ENCODE data around the gene XRCC2. TPM values are rescaled to one million over a fixed set of nuclear protein-coding genes. Genes with fewer than 3 reads are reported as not detected.
"Not testable (repeated sequence)": the region's sequence is repeated elsewhere in the genome, so short reads cannot be mapped to it uniquely, and the experiment has no call there.

XRCC2 gene
- 0.46 TPM for total RNA-seq
- long read RNA-seq = 0 reads

DNA sequence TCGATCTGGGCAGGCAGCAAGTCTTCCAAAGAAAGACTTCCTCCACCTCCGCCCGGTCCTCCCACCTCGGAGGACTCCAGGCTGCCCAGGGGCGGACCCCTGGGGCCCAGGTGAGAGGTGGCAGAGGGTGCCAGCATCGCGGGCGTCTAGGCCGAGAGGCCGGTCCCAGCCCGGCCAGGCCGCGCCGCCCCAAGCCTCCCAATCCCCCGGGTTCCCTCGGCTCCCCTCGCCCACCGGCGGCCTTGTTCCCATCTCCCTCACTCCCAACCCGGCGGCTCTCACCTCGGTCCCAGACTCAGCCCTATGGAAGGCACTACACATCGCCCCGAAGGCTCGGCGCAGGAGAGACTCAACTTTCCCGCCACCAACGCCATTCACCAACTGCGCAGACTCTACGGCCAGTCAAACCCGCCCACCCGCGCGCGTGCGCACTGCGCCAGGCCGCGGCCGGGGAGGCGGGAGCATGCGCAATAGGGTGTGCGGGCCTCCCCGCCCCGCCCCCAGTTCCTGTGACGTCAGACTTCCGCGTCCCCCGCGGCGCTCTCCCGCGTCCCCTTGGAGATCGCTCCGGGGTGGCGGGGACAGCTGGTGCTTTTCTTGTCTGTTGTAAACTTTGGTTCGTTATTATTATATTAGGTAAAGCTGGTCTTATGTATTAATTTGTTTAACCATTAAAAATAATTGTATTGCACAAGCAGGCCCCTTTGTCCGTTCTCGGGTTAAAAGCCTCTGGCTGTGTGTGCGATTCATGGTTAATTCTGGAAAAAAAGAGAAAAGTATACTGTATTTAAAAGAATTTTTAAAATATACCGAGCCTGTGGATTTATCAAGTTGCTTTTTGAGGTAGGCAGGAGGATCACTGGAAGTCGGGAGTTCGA is at the start of gene XRCC2:
TSS of gene XRCC2 (minus strand) at position 383 of the 878 bp plus-strand sequence. CDS start at position 321, 62 bp downstream.
- H3K9me3 ChIP-seq = no peaks in the 10 kb centered on the region
- TF ChIP-seq, protein P1, sequence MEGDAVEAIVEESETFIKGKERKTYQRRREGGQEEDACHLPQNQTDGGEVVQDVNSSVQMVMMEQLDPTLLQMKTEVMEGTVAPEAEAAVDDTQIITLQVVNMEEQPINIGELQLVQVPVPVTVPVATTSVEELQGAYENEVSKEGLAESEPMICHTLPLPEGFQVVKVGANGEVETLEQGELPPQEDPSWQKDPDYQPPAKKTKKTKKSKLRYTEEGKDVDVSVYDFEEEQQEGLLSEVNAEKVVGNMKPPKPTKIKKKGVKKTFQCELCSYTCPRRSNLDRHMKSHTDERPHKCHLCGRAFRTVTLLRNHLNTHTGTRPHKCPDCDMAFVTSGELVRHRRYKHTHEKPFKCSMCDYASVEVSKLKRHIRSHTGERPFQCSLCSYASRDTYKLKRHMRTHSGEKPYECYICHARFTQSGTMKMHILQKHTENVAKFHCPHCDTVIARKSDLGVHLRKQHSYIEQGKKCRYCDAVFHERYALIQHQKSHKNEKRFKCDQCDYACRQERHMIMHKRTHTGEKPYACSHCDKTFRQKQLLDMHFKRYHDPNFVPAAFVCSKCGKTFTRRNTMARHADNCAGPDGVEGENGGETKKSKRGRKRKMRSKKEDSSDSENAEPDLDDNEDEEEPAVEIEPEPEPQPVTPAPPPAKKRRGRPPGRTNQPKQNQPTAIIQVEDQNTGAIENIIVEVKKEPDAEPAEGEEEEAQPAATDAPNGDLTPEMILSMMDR (IDR thresholded peaks at IDR 0.05) = no peak
- peak; percentile 95 for DNase-seq
- peak; percentile 97 for ATAC-seq
- H3K4me3 ChIP-seq = peak within 1 kb of the TSS; percentile 74
- no peaks in the 10 kb centered on the region for H3K36me3 ChIP-seq
- H3K4me1 ChIP-seq = peaks cover 11% of the 10 kb centered on the region
- no peaks in the 10 kb centered on the region for H3K27me3 ChIP-seq
- H3K27ac ChIP-seq = peak within 1 kb of the TSS; percentile 91
- intact Hi-C loops (cut with DNase I) = no loop called here

DNA sequence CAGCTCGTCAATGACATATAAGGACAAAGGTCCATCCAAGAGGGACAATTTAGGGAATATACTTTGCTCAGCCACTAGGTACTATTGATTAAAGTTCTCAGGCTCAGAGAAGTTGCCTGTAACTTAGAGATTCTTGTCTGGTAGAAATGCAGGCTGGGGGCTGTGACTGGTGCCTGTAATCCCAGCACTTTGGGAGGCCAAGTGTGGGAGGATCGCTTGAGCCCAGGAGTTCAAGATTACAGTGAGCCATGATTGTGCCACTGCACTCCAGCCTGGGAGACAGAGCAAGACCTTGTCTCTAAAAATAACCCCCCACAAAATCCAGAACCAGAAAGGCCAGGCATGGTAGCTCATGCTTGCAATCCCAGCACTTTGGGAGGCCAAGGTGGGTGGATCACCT is 47.4 kb upstream of the XRCC2 start:
- no peaks in the 10 kb centered on the region for H3K4me1 ChIP-seq
- ATAC-seq = no peak
- intact Hi-C loops (cut with DNase I) = no loop called here
- H3K36me3 ChIP-seq = no peaks in the 10 kb centered on the region
- peak; percentile 5 for DNase-seq
- TF ChIP-seq, protein P1 (IDR thresholded peaks at IDR 0.05) = no peak
- no peaks in the 10 kb centered on the region for H3K27me3 ChIP-seq
- H3K27ac ChIP-seq = no peak overlapping the region
- H3K9me3 ChIP-seq = no peaks in the 10 kb centered on the region
- H3K4me3 ChIP-seq = no peak overlapping the region

DNA sequence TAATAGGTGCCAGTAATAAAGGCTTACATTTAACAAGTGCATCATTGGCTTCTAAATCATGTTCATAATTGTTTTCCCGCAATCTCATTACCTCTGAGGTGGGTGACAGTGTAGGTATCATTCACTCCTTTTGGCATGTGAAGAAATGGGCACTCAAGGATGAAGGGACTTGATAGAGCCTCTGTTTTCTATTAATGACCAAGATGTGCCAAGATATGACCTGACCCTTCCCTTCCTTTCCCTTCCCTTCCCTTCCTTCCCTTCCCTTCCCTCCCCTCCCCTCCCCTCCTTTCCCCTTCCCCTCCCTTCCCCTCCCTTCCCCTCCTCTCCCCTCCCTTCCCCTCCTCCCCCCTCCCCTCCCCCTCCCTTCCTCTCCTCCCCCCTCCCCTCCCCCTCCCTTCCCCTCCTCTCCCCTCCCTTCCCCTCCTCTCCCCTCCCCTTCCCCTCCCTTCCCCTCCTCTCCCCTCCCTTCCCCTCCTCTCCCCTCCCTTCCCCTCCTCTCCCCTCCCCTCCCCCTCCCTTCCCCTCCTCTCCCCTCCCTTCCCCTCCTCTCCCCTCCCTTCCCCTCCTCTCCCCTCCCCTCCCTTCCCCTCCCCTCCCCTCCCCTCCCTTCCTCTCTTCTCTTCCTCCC is 36.6 kb upstream of the XRCC2 start:
- H3K27me3 ChIP-seq; ATAC-seq; H3K9me3 ChIP-seq; intact Hi-C loops (cut with DNase I); H3K36me3 ChIP-seq; H3K4me3 ChIP-seq; H3K4me1 ChIP-seq; H3K27ac ChIP-seq; DNase-seq: not testable (repeated sequence)

DNA sequence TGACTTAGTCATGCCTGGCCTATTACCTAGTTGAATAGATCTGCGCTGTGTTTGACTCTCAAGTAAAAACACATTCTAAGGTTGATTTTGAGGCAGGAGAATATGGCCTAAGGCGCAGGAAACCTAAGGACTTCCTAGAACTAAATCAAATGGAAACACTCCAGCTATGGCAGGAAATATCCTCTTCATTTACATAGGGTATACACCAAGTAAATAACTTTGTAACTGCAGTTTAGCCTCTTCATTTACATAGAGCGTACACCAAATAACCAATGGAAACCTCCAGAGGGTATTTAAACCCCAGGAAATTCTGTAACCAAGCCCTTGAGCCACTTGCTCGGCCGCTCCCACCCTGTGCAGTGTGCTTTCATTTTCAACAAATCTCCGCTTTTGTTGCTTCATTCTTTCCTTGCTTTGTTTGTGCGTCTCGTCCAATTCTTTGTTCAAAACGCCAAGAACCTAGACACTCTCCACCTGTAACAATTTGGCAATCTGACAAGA is 35.6 kb upstream of the XRCC2 start:
- intact Hi-C loops (cut with DNase I) = no loop called here

DNA sequence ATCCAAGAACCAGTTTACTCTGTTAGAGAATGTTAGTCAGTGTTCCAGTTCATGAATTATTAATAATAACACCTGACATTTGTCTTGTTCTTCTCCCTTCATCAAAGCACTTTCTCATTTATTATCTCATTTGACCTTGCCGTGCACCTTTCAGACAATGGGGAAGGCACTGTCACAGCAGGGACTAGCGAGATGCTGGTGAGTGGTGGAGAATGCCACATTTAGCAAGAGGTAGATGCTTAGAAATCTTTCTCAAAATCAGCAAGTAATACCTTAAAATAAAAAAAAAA is 34.2 kb upstream of the XRCC2 start:
- TF ChIP-seq, protein P1 (IDR thresholded peaks at IDR 0.05) = no peak
- no peaks in the 10 kb centered on the region for H3K27me3 ChIP-seq
- intact Hi-C loops (cut with DNase I) = no loop called here
- no peak overlapping the region for H3K4me3 ChIP-seq
- H3K4me1 ChIP-seq = no peaks in the 10 kb centered on the region
- ATAC-seq (no peak), DNase-seq (no peak)
- H3K36me3 ChIP-seq = no peaks in the 10 kb centered on the region
- peaks cover 3% of the 10 kb centered on the region for H3K9me3 ChIP-seq
- no peak overlapping the region for H3K27ac ChIP-seq

More for the DNA sequence above, 35.6 kb upstream of the XRCC2 start:
- Histone ChIP-seq H3K36me3 (no peaks in the 10 kb centered on the region), H3K9me3 (no peaks in the 10 kb centered on the region), H3K27me3 (no peaks in the 10 kb centered on the region), H3K4me1 (no peaks in the 10 kb centered on the region), H3K4me3 (no peak overlapping the region), H3K27ac (no peak overlapping the region)
- DNase-seq (peak; percentile 8), ATAC-seq (no peak)
- TF ChIP-seq, protein P1 (IDR thresholded peaks at IDR 0.05) = no peak

All from upper lobe of right lung (tissue), 1 donor.